ENCODE measurements around the gene SLC6A19. TPM values are rescaled to one million over a fixed set of nuclear protein-coding genes. Genes with fewer than 3 reads are reported as not detected.
A peak's percentile ranks its signal among the peaks of the same experiment; 100 is the strongest.
"Not testable (repeated sequence)": the region's sequence is repeated elsewhere in the genome, so short reads cannot be mapped to it uniquely, and the experiment has no call there.

Gene SLC6A19
- total RNA-seq, 1 donor from 2014 or later: not detected

DNA sequence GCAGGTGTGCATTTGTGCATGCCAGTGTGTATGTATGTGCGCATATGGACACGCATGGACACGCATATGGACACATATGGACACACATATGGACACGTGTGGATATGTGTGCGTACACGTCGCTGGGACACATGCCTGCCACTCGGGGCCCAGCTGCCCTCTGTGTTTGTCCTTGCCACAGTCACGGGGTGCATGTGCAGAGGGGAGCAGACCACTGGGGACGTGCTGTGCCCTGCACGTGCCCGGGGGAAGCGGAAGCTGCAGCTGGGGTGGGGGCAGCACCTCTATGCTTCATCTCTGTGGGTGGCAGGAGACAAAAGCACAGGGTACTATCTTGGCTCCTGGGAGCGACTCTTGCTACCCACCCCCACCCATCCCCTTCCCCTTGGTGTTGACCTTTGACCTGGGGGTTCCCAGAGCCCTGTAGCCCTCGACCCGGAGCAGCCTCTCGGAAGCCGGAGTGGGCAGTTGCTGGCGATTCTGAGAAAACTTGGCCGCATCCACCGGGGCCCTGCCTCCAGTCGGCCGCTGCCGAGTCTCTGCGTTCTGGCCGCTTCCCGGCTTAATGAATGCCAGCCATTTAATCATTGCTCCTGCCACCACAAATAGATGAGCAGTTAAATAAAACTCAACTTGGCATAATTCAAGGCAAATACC, 21.4 kb downstream of the SLC6A19 start:
- DNase-seq (ENCODE audit: low read depth): peak; percentile 11

- no peak for DNase-seq (ENCODE audit: low read depth)
These were observed 21.9 kb downstream of the SLC6A19 start for GRCh38 chr5:1223278-1223670.

- no peak for DNase-seq (ENCODE audit: low read depth)
These were observed 23.2 kb downstream of the SLC6A19 start for GRCh38 chr5:1224631-1225030.

DNA sequence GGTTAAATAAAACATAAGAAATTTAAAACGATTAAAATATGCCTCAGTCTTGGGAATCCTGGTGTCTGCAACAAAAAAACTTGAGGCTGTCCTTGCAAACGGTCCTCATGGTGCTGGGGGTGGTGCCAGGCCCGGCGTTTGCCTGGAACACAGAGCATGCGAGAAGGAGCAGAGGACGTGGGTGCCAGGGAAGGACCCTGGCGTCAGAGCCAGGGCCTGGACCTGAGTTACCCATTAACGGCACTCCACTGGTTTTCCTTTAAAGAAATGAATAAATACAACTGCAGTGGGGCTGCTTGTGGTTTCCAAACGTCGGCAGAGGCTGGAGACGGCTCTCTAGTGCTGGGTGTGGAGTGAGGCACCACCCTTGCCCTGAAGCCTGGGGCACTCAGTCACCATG, 23.7 kb downstream of the SLC6A19 start, which contains the start of gene SLC6A18:
Gene SLC6A18, plus strand, starts transcription at position 301 of the 400 bp plus-strand sequence. Its CDS starts 97 bp downstream, at position 398.
- DNase-seq (ENCODE audit: low read depth): no peak

- no peak for DNase-seq (ENCODE audit: low read depth)
These were observed 24.8 kb downstream of the SLC6A19 start for GRCh38 chr5:1226231-1226630.

GRCh38 chr5:1226839-1227581, 25.6 kb downstream of the SLC6A19 start:
- no peak for DNase-seq (ENCODE audit: low read depth)

GRCh38 chr5:1227667-1228066, 26.3 kb downstream of the SLC6A19 start:
- no peak for DNase-seq (ENCODE audit: low read depth)

DNA sequence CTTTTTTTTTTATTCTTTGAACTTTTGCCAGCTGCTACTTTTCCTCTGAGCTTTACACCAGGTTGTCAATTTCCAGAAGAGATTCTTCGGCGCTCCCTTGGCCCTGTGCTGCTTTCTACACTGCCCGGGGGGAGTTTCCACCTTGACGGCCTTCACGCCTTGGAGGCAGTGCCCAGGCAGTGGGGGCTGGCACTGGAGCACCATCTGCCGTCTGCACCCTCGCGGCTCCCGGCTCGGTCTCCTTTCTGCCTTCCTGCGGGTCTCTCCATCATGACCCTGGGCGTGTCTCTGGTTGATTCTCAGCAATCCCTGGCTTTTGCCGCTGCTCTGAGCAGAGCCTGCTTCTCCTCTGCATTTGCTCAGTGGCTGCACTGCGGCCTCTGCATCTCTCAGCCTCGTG, 26.7 kb downstream of the SLC6A19 start:
- no peak for DNase-seq (ENCODE audit: low read depth)

DNA sequence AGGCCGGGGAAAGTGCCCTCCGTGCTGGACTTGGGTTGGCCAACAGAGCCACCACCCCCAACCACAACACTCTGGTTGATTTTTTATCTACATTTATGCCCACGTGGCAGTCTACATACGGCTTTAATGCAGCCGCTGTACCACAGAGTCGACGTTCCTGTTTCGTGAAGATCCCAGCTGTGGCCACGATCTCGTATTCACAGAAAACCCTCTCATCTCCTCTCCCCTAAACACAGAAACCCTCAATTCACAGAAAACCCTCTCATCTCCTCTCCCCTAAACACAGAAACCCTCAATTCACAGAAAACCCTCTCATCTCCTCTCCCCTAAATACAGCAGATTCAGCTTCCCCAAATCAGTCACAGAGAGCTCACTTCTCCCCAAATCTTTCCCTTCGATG, 27.6 kb downstream of the SLC6A19 start:
- DNase-seq (ENCODE audit: low read depth): not testable (repeated sequence)

GRCh38 chr5:1229822-1230221, 28.4 kb downstream of the SLC6A19 start:
- no peak for DNase-seq (ENCODE audit: low read depth)

- no peak for DNase-seq (ENCODE audit: low read depth)
These were observed 29.2 kb downstream of the SLC6A19 start for GRCh38 chr5:1230551-1230950.

- DNase-seq (ENCODE audit: low read depth): no peak
These were observed 30.0 kb downstream of the SLC6A19 start for GRCh38 chr5:1231354-1231905.

DNA sequence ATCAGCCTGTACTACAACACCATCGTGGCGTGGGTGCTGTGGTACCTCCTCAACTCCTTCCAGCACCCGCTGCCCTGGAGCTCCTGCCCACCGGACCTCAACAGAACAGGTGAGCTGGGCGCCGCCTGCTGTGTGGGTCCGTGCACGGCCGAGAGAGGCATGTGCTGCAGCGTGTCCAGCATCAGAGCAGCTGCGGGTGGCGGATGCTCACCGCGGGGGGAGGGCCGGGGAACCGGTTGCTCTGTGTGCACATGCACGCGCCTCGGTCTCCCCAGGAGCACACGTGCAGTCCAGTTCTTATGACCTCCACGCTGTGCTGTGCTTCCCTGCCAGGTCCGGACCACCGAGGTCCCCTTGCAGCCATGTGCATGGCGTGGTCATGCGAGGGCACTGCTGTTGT, 31.4 kb downstream of the SLC6A19 start:
- DNase-seq (ENCODE audit: low read depth): no peak

DNA sequence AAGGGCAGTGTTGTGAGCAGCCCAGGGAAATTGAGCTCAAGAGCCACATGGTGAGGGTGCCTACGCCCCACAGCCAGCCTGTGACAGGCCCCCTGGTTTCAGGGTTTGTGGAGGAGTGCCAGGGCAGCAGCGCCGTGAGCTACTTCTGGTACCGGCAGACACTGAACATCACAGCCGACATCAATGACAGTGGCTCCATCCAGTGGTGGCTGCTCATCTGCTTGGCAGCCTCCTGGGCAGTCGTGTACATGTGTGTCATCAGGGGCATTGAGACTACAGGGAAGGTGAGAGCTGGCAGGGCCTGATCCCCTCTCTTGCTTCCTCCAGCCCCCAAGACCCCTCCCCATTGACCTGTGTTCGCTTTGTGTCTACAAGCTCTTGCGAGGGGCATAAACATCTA, 34.0 kb downstream of the SLC6A19 start:
- DNase-seq (ENCODE audit: low read depth): no peak

GRCh38 chr5:1235838-1236237, 34.4 kb downstream of the SLC6A19 start:
- DNase-seq (ENCODE audit: low read depth): no peak

DNA sequence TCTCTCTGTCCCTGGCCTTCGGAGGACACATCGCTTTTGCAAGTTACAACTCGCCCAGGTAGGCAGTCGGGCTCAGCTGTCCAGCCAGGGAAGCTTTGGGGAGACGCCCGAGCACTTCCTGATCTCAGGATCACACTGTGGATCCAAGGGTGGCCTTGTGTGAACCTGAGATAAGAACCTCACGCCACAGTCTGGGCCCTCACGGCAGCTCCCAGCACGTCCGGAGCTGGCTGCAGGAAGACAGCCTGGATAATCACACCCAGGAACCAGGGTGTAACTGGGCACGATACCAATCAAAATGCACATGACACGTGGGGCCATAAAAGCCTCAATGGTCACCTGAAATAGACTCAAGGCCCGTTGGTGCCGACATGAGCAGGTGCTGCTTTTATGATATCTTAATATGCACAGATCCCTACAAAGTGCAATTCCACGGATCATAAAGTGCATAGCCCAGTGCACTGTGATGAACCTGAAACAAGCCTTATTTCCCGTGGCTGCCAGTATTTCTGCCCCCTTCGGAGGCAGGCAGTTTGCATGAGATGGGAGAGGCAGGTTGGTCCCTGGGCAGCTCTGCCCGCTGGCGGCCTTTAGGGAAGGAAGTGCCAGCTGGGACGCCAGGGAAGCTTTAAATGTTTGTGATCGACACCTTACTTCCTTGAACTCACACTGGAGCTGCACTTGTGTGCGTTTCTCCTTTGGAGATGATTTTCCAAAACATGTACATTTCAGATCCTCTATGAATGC, 38.3 kb downstream of the SLC6A19 start:
- DNase-seq (ENCODE audit: low read depth): no peak

DNA sequence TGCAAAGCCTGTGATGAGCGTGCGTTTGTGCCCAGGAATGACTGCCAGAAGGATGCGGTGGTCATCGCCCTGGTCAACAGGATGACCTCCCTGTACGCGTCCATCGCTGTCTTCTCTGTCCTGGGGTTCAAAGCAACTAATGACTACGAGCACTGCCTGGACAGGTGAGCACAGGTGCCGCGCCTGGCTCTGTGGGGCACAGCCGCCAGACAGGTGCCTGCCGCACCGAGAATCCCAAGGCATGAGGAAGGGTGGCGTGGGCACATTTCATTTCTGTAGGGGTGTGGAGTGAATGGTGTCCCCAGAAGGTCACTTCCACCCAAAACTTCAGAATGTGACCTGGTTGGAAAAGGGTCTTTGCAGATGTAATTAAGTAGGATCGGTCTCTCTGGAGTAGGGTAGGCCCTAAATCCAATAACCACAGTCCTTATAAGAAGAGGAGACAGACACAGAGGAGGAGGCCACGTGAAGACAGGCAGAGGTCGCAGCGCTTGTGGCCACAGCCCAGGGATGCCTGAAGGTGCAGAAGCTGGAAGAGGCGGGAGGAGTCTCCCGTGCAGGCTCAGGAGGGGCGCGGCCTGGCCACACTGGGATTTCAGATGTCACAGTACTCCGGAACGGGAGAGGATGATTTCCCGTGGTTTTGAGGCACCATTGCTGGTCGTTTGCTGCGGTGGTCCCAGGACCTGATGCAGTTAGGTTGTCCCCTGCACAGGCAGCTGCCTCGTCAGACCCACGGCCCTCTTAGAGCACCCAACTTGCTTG, 39.3 kb downstream of the SLC6A19 start:
- no peak for DNase-seq (ENCODE audit: low read depth)

DNA sequence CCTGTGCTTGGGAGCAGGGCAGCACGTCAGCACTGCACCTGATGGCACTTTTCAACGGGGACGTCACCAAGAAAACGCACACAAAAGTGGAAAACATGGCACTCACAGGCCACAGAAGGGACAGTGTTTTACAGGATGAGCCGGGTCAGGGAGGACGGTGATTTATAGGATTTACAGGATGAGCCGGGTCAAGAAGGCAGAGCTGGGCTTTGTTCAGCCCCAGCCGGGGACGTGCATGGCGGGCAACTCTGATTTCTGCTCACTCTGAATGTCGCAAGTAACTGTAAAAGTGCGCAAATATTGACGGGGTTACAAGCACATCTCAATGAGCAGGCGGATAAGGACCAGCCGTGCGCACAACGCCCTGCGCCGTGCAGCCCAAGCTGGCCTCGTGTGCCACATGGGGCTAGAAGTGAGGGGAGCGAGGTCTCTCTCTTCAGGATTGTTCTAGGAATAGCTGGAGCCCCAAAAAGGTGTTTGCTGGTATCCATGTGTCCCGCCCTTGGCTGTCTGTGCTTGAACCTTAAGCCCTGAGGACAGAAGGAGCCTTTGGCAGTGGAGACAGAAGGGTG, 40.2 kb downstream of the SLC6A19 start:
- DNase-seq (ENCODE audit: low read depth): no peak

DNA sequence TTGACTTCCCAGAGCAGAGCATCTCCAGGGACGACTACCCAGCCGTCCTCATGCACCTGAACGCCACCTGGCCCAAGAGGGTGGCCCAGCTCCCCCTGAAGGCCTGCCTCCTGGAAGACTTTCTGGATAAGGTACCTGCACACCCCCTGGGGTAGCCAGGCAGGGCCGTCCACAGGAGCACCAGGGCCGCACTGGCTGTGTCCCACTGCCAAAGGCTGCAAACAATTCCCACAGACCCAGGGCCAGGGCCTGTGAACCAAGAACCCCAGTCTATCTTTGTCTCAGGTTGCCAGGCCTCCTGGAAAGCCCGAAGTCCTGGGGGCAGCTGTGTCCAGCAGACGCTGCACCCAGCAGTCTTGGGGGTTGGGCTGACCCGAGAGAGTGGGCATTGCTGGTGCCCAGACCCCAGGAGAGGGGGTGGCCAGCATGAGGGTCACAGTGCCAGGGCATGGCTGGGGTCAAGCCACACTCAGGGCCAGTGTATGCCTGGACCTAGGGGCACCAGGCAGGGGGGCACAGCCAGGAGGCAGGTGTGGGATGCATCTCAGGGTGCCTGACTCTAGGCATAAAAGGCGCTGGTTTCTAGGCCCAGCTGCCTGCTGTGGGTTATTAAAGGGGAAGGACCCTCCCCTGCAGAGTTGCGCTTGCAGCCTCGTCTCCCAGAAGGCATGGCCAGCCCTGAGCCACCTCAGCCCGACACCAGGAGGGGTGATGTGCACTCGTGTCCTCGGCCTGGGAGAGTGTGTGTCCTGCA, 41.5 kb downstream of the SLC6A19 start:
- no peak for DNase-seq (ENCODE audit: low read depth)

- no peak for DNase-seq (ENCODE audit: low read depth)
These were observed 42.2 kb downstream of the SLC6A19 start for GRCh38 chr5:1243487-1244130.
